SK-N-SH treated with all-trans-retinoic acid at 6 μM for 48 hours (cell line): ENCODE measurements around the gene MUC5B.

Source experiments
- ATAC-seq: fragments of 200-7000 bp; cut with Tn5 transposase; 3 replicates; pipeline ENCODE4 v1.9.1; 2020; ENCODE audit warnings: mild to moderate bottlenecking, moderate library complexity
- ARNTL ChIP-seq: fragments of 450-650 bp; formaldehyde crosslinking; IDR thresholded peaks from 2 replicates; pipeline ENCODE4 v1.5.0; 2020; ENCODE audit warnings: low read depth, mild to moderate bottlenecking, moderate library complexity, borderline replicate concordance
- BACH2 ChIP-seq: fragments of 250-450 bp; sonication (Bioruptor Pico); IDR thresholded peaks from 2 replicates; pipeline ENCODE4 v1.9.0; 2021; ENCODE audit warnings: mild to moderate bottlenecking, borderline replicate concordance
- CSDC2 ChIP-seq: fragments of 250-450 bp; sonication (Bioruptor Pico); IDR thresholded peaks from 2 replicates; pipeline ENCODE4 v1.5.0; 2020; ENCODE audit warnings: mild to moderate bottlenecking, moderate library complexity
- ESRRG ChIP-seq: fragments of 250-450 bp; sonication (Bioruptor Pico); IDR thresholded peaks from 2 replicates; pipeline ENCODE4 v1.6.1; 2021; ENCODE audit warnings: mild to moderate bottlenecking
- GLIS3 ChIP-seq: fragments of 250-450 bp; sonication (Bioruptor Pico); IDR thresholded peaks from 2 replicates; pipeline ENCODE4 v1.5.0; 2020; ENCODE audit warnings: mild to moderate bottlenecking, moderate library complexity
- ISL1 ChIP-seq: fragments of 250-450 bp; sonication (Bioruptor Pico); IDR thresholded peaks from 2 replicates; pipeline ENCODE4 v2.1.2; 2022; ENCODE audit warnings: mild to moderate bottlenecking, moderate library complexity
- OSR1 ChIP-seq: fragments of 250-450 bp; sonication (Bioruptor Pico); IDR thresholded peaks from 2 replicates; pipeline ENCODE4 v1.8.0; 2022; ENCODE audit warnings: moderate library complexity, mild to moderate bottlenecking, inconsistent platforms
- PATZ1 ChIP-seq: fragments of 250-450 bp; sonication (Bioruptor Pico); IDR thresholded peaks from 2 replicates; pipeline ENCODE4 v1.8.0; 2020; ENCODE audit warnings: mild to moderate bottlenecking, moderate library complexity, borderline replicate concordance
- PPARA ChIP-seq: fragments of 250-450 bp; sonication (Bioruptor Pico); IDR thresholded peaks from 2 replicates; pipeline ENCODE4 v1.5.0; 2020; ENCODE audit warnings: mild to moderate bottlenecking, borderline replicate concordance
- RARB ChIP-seq: fragments of 250-450 bp; sonication (Bioruptor Pico); IDR thresholded peaks from 2 replicates; pipeline ENCODE4 v1.8.0; 2021; ENCODE audit warnings: mild to moderate bottlenecking, moderate library complexity
- SNAI2 ChIP-seq: fragments of 250-450 bp; sonication (Bioruptor Pico); IDR thresholded peaks from 2 replicates; pipeline ENCODE4 v1.5.0; 2020; ENCODE audit warnings: mild to moderate bottlenecking, moderate library complexity
- TCF4 ChIP-seq: fragments of 250-450 bp; sonication (Bioruptor Pico); IDR thresholded peaks from 2 replicates; pipeline ENCODE4 v1.8.0; 2021; ENCODE audit warnings: mild to moderate bottlenecking, moderate library complexity, borderline replicate concordance
- TOX ChIP-seq: fragments of 250-450 bp; sonication (Bioruptor Pico); IDR thresholded peaks from 2 replicates; pipeline ENCODE4 v1.8.0; 2021; ENCODE audit warnings: mild to moderate bottlenecking, moderate library complexity, borderline replicate concordance
- TSHZ2 ChIP-seq: fragments of 250-450 bp; sonication (Bioruptor Pico); IDR thresholded peaks from 2 replicates; pipeline ENCODE4 v1.5.0; 2020; ENCODE audit warnings: mild to moderate bottlenecking, moderate library complexity
- ZC3H10 ChIP-seq: fragments of 250-450 bp; sonication (Bioruptor Pico); IDR thresholded peaks from 2 replicates; pipeline ENCODE4 v1.5.1; 2021; ENCODE audit warnings: mild to moderate bottlenecking, moderate library complexity
- ZFP3 ChIP-seq: fragments of 250-450 bp; sonication (Bioruptor Pico); IDR thresholded peaks from 2 replicates; pipeline ENCODE4 v1.5.0; 2020; ENCODE audit warnings: mild to moderate bottlenecking, moderate library complexity
- ZFP30 ChIP-seq: fragments of 450-650 bp; formaldehyde crosslinking; IDR thresholded peaks from 2 replicates; pipeline ENCODE4 v1.5.0; 2022; ENCODE audit warnings: mild to moderate bottlenecking, moderate library complexity
- ZNF70 ChIP-seq: fragments of 450-650 bp; formaldehyde crosslinking; IDR thresholded peaks from 2 replicates; pipeline ENCODE4 v1.5.0; 2020; ENCODE audit warnings: mild to moderate bottlenecking, moderate library complexity
- ZNF8 ChIP-seq: fragments of 450-650 bp; formaldehyde crosslinking; IDR thresholded peaks from 2 replicates; pipeline ENCODE4 v1.5.0; 2020; ENCODE audit warnings: mild to moderate bottlenecking, moderate library complexity
- TF ChIP-seq, protein P1 (sequence below): fragments of 250-450 bp; sonication (Bioruptor Pico); IDR thresholded peaks from 2 replicates; pipeline ENCODE4 v1.5.1; 2020; ENCODE audit warnings: low read depth, mild to moderate bottlenecking, moderate library complexity
- TF ChIP-seq, protein P2 (sequence below): fragments of 250-450 bp; sonication (Bioruptor Pico); IDR thresholded peaks from 2 replicates; pipeline ENCODE4 v1.5.1; 2021; ENCODE audit warnings: mild to moderate bottlenecking, moderate library complexity

Gene MUC5B

DNA sequence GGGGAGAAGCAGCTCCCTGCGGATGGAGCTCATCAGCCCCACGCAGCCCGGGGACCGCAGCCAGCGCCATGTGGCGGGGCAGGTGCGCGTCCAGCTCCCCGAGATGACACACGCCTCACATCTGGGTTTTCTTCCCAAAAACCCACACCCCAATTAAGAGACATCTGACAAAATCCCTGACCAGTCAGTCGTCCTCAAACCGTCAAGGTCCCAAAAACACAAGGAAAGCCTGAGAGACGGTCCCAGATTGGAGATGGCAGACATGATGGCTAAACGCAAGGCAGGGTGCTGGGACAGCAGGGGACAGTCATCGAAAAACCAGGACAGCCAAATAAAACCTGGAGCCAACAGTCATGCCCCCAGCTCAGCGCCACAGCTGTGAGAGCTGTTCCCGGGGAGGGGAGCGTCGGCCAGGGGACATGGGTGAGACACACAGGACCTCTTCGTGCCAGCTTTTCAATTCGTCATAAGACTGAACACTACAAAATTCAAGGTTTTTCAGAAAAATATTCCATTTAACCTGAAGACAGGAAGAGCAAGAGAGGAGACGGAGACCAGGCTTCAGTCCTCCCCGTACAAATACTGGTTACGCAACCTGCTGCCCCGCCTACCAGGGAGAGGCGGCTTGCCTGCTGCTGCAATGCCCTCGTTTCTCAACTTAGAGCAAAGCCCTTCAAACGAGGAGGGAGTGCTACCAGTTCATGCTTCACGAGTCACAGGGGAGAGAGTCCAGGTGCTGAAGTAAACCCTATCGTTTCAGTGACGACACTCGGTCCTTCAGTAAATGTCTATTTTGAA, 76.0 kb downstream of the MUC5B start:
- ATAC-seq = no peak
- no peak for TF ChIP-seq PPARA (CRISPR knock-in tag)
- TF ChIP-seq ZNF8 (CRISPR knock-in tag) = no peak
- no peak for TF ChIP-seq RARB (CRISPR knock-in tag)
- no peak for TF ChIP-seq GLIS3
- no peak for TF ChIP-seq ZC3H10
- TF ChIP-seq ARNTL (CRISPR knock-in tag) = no peak

GRCh38 chr11:1299621-1300020, 76.8 kb downstream of the MUC5B start:
- TF ChIP-seq ISL1 (CRISPR knock-in tag) (no peak), GLIS3 (no peak), ZC3H10 (no peak), PATZ1 (CRISPR knock-in tag) (no peak), ZFP30 (no peak), OSR1 (CRISPR knock-in tag) (no peak), ARNTL (CRISPR knock-in tag) (no peak), ESRRG (CRISPR knock-in tag) (no peak), RARB (CRISPR knock-in tag) (no peak), ZNF70 (no peak), CSDC2 (no peak)
- TF ChIP-seq, protein P1, sequence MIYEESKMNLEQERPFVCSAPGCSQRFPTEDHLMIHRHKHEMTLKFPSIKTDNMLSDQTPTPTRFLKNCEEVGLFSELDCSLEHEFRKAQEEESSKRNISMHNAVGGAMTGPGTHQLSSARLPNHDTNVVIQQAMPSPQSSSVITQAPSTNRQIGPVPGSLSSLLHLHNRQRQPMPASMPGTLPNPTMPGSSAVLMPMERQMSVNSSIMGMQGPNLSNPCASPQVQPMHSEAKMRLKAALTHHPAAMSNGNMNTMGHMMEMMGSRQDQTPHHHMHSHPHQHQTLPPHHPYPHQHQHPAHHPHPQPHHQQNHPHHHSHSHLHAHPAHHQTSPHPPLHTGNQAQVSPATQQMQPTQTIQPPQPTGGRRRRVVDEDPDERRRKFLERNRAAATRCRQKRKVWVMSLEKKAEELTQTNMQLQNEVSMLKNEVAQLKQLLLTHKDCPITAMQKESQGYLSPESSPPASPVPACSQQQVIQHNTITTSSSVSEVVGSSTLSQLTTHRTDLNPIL = no peak
- ATAC-seq = no peak

DNA sequence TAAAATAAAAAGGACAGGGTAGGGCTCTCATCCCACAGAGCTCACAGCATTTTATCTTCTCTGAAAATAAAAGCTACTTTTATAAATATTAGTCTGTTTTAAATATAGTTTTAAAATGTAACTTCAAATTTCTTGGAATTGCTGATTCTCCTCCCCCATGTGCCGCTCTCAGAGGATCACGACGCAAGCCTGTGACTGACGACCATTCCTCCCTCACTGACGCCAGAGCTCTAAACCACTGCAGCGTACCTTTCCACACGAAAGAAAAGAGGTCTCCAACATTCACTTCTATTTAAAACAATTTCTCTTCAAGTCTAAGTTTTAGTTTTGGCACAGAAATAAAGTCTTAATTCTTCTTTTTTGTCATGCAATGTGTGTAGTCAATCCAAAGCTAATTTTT, 77.3 kb downstream of the MUC5B start:
- no peak for ATAC-seq
- TF ChIP-seq ISL1 (CRISPR knock-in tag) (no peak), OSR1 (CRISPR knock-in tag) (no peak), ZC3H10 (no peak), SNAI2 (no peak), BACH2 (no peak), PATZ1 (CRISPR knock-in tag) (no peak), TCF4 (CRISPR knock-in tag) (no peak), ESRRG (CRISPR knock-in tag) (no peak), ARNTL (CRISPR knock-in tag) (no peak), TSHZ2 (CRISPR knock-in tag) (no peak), ZFP3 (CRISPR knock-in tag) (no peak), ZFP30 (no peak), ZNF70 (no peak), GLIS3 (no peak), TOX (CRISPR knock-in tag) (no peak)
- TF ChIP-seq, protein P2, sequence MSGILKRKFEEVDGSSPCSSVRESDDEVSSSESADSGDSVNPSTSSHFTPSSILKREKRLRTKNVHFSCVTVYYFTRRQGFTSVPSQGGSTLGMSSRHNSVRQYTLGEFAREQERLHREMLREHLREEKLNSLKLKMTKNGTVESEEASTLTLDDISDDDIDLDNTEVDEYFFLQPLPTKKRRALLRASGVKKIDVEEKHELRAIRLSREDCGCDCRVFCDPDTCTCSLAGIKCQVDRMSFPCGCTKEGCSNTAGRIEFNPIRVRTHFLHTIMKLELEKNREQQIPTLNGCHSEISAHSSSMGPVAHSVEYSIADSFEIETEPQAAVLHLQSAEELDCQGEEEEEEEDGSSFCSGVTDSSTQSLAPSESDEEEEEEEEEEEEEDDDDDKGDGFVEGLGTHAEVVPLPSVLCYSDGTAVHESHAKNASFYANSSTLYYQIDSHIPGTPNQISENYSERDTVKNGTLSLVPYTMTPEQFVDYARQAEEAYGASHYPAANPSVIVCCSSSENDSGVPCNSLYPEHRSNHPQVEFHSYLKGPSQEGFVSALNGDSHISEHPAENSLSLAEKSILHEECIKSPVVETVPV (CRISPR knock-in tag) = no peak
- TF ChIP-seq, all 23 proteins: peak for 0
